ENCODE measurements around the gene SEMA5A. TPM values are rescaled to one million over a fixed set of nuclear protein-coding genes. Genes with fewer than 3 reads are reported as not detected.

The SEMA5A gene
- total RNA-seq, 1 donor from 2014 or later, result 43.2 TPM

DNA sequence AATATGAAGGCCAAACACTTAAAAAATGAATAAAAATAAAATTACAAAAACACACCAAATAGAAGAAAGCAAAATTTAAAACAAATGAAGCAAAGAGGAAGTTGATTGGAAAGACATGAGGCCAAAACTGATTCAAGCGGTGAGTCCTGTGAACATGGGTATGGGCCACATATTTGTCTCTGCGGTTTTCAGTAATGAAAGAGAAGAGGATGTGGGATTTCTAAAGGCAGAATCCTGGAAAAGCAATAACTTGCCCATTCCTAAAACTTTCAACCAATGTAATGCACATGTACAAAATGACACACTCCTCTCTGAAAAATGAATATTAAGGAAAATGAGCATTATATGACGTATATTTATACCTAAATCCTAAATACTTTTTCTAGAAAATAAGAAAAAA lies 263.7 kb downstream of the SEMA5A start:
- H3K9me3 ChIP-seq (replicated peaks), result peaks cover 10% of the 10 kb centered on the region
- intact Hi-C loops (cut with micrococcal nuclease), result no loop called here
- no peak overlapping the region for H3K4me3 ChIP-seq
- H3K27me3 ChIP-seq (ENCODE audit: low read depth), result no peaks in the 10 kb centered on the region
- no peak overlapping the region for H3K27ac ChIP-seq (replicated peaks)
- no peak for DNase-seq
- peaks cover 31% of the 10 kb centered on the region for H3K4me1 ChIP-seq
- TF ChIP-seq, protein P1, sequence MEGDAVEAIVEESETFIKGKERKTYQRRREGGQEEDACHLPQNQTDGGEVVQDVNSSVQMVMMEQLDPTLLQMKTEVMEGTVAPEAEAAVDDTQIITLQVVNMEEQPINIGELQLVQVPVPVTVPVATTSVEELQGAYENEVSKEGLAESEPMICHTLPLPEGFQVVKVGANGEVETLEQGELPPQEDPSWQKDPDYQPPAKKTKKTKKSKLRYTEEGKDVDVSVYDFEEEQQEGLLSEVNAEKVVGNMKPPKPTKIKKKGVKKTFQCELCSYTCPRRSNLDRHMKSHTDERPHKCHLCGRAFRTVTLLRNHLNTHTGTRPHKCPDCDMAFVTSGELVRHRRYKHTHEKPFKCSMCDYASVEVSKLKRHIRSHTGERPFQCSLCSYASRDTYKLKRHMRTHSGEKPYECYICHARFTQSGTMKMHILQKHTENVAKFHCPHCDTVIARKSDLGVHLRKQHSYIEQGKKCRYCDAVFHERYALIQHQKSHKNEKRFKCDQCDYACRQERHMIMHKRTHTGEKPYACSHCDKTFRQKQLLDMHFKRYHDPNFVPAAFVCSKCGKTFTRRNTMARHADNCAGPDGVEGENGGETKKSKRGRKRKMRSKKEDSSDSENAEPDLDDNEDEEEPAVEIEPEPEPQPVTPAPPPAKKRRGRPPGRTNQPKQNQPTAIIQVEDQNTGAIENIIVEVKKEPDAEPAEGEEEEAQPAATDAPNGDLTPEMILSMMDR (IDR thresholded peaks at IDR 0.05; ENCODE audit: borderline replicate concordance), result no peak
- no peaks in the 10 kb centered on the region for H3K36me3 ChIP-seq

- Histone ChIP-seq H3K36me3 (no peaks in the 10 kb centered on the region), H3K27ac (replicated peaks) (no peak overlapping the region), H3K4me1 (peaks cover 15% of the 10 kb centered on the region), H3K27me3 (ENCODE audit: low read depth) (no peaks in the 10 kb centered on the region), H3K4me3 (no peak overlapping the region), H3K9me3 (replicated peaks) (peaks cover 10% of the 10 kb centered on the region)
- intact Hi-C loops (cut with micrococcal nuclease), result no loop called here
- TF ChIP-seq, protein P1 (IDR thresholded peaks at IDR 0.05; ENCODE audit: borderline replicate concordance), result no peak
- DNase-seq, result no peak
These were observed 266.1 kb downstream of the SEMA5A start for GRCh38 chr5:9279774-9280173.

DNA sequence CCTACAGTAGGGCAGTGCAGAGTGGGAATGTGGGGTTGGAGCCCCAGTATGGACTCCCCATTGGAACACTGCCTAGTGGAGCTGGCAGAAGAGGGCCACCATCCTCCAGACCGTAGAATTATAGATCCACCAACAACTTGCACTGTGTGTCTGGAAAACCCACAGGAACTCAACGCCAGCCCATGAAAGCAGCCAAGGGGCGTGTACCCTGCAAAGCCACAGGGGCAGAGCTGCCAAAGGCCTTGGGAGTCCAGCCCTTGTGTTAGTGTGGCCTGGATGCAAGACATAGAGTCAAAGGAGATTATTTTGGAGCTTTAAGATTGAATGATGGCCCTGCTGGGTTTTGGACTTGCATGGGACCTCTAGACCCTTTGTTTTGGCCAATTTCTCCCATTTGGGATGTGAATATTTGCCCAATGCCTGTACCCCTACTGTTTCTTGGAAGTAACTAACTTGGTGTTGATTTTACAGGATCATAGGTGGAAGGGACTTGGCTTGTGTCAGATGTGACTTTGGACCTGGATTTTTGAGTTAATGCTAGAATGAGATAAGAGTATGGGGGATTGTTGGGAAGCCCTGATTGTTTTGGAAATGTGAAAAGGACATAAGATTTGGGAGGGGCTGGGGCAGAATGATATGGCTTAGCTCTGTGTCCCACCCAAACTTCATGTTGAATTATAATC lies 266.8 kb downstream of the SEMA5A start:
- peaks cover 8% of the 10 kb centered on the region for H3K4me1 ChIP-seq
- intact Hi-C loops (cut with micrococcal nuclease), result no loop called here

GRCh38 chr5:9269014-9269413 lies 276.9 kb downstream of the SEMA5A start:
- Histone ChIP-seq H3K27ac (replicated peaks) (no peak overlapping the region), H3K4me3 (no peak overlapping the region), H3K9me3 (replicated peaks) (peaks cover 8% of the 10 kb centered on the region), H3K27me3 (ENCODE audit: low read depth) (no peaks in the 10 kb centered on the region), H3K4me1 (peaks cover 26% of the 10 kb centered on the region), H3K36me3 (no peaks in the 10 kb centered on the region)
- no peak for DNase-seq
- TF ChIP-seq, protein P1 (IDR thresholded peaks at IDR 0.05; ENCODE audit: borderline replicate concordance), result no peak
- intact Hi-C loops (cut with micrococcal nuclease), result no loop called here

More for the DNA sequence above, 266.8 kb downstream of the SEMA5A start:
- DNase-seq, result no peak
- no peaks in the 10 kb centered on the region for H3K27me3 ChIP-seq (ENCODE audit: low read depth)
- H3K36me3 ChIP-seq, result no peaks in the 10 kb centered on the region
- no peak overlapping the region for H3K27ac ChIP-seq (replicated peaks)
- no peak overlapping the region for H3K4me3 ChIP-seq
- peaks cover 14% of the 10 kb centered on the region for H3K9me3 ChIP-seq (replicated peaks)
- TF ChIP-seq, protein P1 (IDR thresholded peaks at IDR 0.05; ENCODE audit: borderline replicate concordance), result no peak

DNA sequence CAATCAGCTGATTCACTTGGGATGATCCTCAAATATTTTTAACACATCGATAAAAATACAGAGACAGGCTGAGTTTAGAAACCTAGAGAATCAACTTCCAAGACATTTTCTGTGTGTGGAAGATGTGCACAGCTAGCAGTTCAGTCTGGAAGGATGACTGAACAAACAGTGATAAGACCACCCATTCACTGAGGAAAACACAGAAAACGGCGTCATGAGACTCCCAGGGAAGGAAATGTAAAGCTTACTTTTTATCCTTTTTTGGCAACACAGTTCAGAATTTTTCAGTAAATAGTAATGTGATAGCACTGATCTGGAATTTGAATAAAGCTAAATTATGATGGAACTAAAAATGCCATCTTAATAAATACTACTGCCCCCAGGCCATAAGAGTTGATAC lies 277.6 kb downstream of the SEMA5A start:
- DNase-seq, result no peak
- Histone ChIP-seq H3K4me3 (no peak overlapping the region), H3K4me1 (peaks cover 34% of the 10 kb centered on the region), H3K27me3 (ENCODE audit: low read depth) (no peaks in the 10 kb centered on the region), H3K27ac (replicated peaks) (no peak overlapping the region), H3K9me3 (replicated peaks) (peaks cover under 1% of the 10 kb centered on the region), H3K36me3 (no peaks in the 10 kb centered on the region)
- TF ChIP-seq, protein P1 (IDR thresholded peaks at IDR 0.05; ENCODE audit: borderline replicate concordance), result no peak
- intact Hi-C loops (cut with micrococcal nuclease), result no loop called here
